Ovary (tissue), 3 donors: Measurements from ENCODE around the gene CLDN4.

Experiments used
- CTCF ChIP-seq, 3 donors: fragments of 450-650 bp in 2 of 3; fragments of 200-600 bp in 1 of 3; IDR thresholded peaks; one replicate each; pipeline versions ENCODE4 v1.5.1 to v1.8.0; 2016 to 2022; ENCODE audit warnings: antibody characterized with exemption in 3 of 3, mild to moderate bottlenecking in 1 of 3
- EP300 ChIP-seq: sonication (generic); formaldehyde crosslinking; IDR thresholded peaks from one replicate; pipeline ENCODE4 v1.6.1; 2017; ENCODE audit warnings: antibody characterized with exemption
- POLR2A ChIP-seq: fragments of 450-650 bp; IDR thresholded peaks from one replicate; pipeline ENCODE4 v1.6.1; 2017; ENCODE audit warnings: antibody characterized with exemption, mild to moderate bottlenecking, moderate library complexity
- donor health status: DM: no; HTN: no; CAD: no.

GRCh38 chr7:73839290-73839689 is 8.5 kb downstream of the CLDN4 start:
- TF ChIP-seq CTCF (IDR thresholded peaks at IDR 0.05) = no peak
- no peak for TF ChIP-seq POLR2A
- TF ChIP-seq EP300 = no peak
